Measurements from ENCODE around the gene ABHD2. TPM values are rescaled to one million over a fixed set of nuclear protein-coding genes. Genes with fewer than 3 reads are reported as not detected.

Gene ABHD2
- total RNA-seq, 6 donors from 2014 or later = 84.1 to 230 (median 174) TPM

GRCh38 chr15:89109238-89109637 is 21.0 kb downstream of the ABHD2 start:
- Histone ChIP-seq H3K4me1 (peaks cover 22 to 63% (median 42%) of the 10 kb centered on the region in 4 donors), H3K9me3 (no peaks in the 10 kb centered on the region), H3K27ac (peak overlapping the region in 1 of 4 donors; percentile 58), H3K4me3 (no peak overlapping the region), H3K27me3 (no peaks in the 10 kb centered on the region), H3K36me3 (peaks cover 0 to 8% (median 1%) of the 10 kb centered on the region in 4 donors)
- ATAC-seq (ENCODE audit: low FRiP score in 2 of 2) = no peak
- no peak for DNase-seq
- TF ChIP-seq POLR2A (IDR thresholded peaks at IDR 0.05) (no peak), EP300 (IDR thresholded peaks at IDR 0.05) (no peak), POLR2AphosphoS5 (IDR thresholded peaks at IDR 0.05) (no peak)
- TF ChIP-seq, protein P1, sequence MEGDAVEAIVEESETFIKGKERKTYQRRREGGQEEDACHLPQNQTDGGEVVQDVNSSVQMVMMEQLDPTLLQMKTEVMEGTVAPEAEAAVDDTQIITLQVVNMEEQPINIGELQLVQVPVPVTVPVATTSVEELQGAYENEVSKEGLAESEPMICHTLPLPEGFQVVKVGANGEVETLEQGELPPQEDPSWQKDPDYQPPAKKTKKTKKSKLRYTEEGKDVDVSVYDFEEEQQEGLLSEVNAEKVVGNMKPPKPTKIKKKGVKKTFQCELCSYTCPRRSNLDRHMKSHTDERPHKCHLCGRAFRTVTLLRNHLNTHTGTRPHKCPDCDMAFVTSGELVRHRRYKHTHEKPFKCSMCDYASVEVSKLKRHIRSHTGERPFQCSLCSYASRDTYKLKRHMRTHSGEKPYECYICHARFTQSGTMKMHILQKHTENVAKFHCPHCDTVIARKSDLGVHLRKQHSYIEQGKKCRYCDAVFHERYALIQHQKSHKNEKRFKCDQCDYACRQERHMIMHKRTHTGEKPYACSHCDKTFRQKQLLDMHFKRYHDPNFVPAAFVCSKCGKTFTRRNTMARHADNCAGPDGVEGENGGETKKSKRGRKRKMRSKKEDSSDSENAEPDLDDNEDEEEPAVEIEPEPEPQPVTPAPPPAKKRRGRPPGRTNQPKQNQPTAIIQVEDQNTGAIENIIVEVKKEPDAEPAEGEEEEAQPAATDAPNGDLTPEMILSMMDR (IDR thresholded peaks at IDR 0.05) = no peak
- whole genome bisulfite sequencing, 2 donors = 65 to 81% methylated on average over 3 to 4 of the region's 4 CpGs

- DNase-seq (no peak), ATAC-seq (ENCODE audit: low FRiP score in 2 of 2) (no peak)
- no peak overlapping the region for H3K27ac ChIP-seq
- H3K27me3 ChIP-seq = no peaks in the 10 kb centered on the region
- TF ChIP-seq, protein P1 (IDR thresholded peaks at IDR 0.05) = no peak
- TF ChIP-seq EP300 (IDR thresholded peaks at IDR 0.05) = no peak
- no peak for TF ChIP-seq POLR2A (IDR thresholded peaks at IDR 0.05)
- TF ChIP-seq POLR2AphosphoS5 (IDR thresholded peaks at IDR 0.05) = no peak
- H3K4me3 ChIP-seq = no peak overlapping the region
- 90 to 95% methylated on average over 8 of the region's 8 CpGs for WGBS, 2 donors
- peaks cover 0 to 13% (median 1%) of the 10 kb centered on the region in 4 donors for H3K36me3 ChIP-seq
- no peaks in the 10 kb centered on the region for H3K9me3 ChIP-seq
- H3K4me1 ChIP-seq = peaks cover 18 to 64% (median 42%) of the 10 kb centered on the region in 4 donors
Observed at GRCh38 chr15:89110060-89110459, 21.8 kb downstream of the ABHD2 start.

DNA sequence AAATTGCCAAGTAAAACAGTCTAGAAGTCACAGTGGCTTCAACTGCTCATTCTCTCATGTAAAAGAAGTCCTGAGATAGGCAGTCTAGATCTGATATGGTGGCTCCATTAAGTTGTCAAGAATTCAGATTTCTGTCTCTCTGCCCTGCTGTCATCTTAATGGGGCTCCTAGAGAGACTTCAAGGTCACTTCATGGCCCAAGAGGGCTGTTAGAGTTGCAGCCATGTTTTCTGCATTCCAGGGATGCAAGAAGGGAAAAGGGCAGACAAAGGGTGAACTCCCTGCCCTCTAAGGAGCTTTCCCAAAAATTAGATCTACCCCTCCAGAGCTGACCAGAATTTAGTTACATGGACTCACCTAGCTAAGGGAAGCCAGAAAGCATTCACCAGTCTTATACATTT is 23.1 kb downstream of the ABHD2 start:
- H3K27me3 ChIP-seq = no peaks in the 10 kb centered on the region
- peaks cover 0 to 15% (median 3%) of the 10 kb centered on the region in 4 donors for H3K36me3 ChIP-seq
- DNase-seq (no peak), ATAC-seq (ENCODE audit: low FRiP score in 2 of 2) (no peak)
- H3K4me1 ChIP-seq = peaks cover 15 to 63% (median 43%) of the 10 kb centered on the region in 4 donors
- no peak overlapping the region for H3K4me3 ChIP-seq
- H3K27ac ChIP-seq = peak overlapping the region in 1 of 4 donors; percentile 75
- TF ChIP-seq POLR2A (IDR thresholded peaks at IDR 0.05) = no peak
- TF ChIP-seq, protein P1 (IDR thresholded peaks at IDR 0.05) = no peak
- no peak for TF ChIP-seq POLR2AphosphoS5 (IDR thresholded peaks at IDR 0.05)
- H3K9me3 ChIP-seq = no peaks in the 10 kb centered on the region

DNA sequence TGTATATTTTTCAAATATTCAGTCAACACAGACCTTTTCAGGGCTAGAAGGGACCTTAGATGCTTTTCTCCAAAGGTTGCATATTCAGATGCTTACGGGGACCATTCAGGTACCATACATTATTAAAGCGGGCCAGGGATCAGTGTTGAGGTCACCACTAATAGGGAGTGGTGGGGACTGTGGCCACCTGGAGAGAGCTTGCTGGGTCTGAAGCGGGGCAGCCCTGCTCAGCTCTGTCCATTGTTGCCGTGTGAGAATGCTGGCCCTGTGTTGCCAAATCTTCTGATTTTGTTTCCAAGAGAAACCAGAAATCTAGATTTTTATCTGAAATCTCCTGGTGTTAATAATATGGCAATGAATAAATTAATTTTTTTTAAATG is 23.7 kb downstream of the ABHD2 start:
- DNase-seq (no peak), ATAC-seq (ENCODE audit: low FRiP score in 2 of 2) (no peak)
- peaks cover 17 to 63% (median 44%) of the 10 kb centered on the region in 4 donors for H3K4me1 ChIP-seq
- no peaks in the 10 kb centered on the region for H3K27me3 ChIP-seq
- 90 to 92% methylated on average over 4 of the region's 4 CpGs for WGBS, 2 donors
- peak overlapping the region in 3 of 4 donors; percentile 56 to 75 (median 58) for H3K27ac ChIP-seq
- TF ChIP-seq, protein P1 (IDR thresholded peaks at IDR 0.05) = no peak
- TF ChIP-seq POLR2AphosphoS5 (IDR thresholded peaks at IDR 0.05) (no peak), POLR2A (IDR thresholded peaks at IDR 0.05) (no peak), EP300 (IDR thresholded peaks at IDR 0.05) (no peak)
- H3K36me3 ChIP-seq = peaks cover 0 to 20% (median 8%) of the 10 kb centered on the region in 4 donors
- H3K9me3 ChIP-seq = no peaks in the 10 kb centered on the region
- H3K4me3 ChIP-seq = no peak overlapping the region

DNA sequence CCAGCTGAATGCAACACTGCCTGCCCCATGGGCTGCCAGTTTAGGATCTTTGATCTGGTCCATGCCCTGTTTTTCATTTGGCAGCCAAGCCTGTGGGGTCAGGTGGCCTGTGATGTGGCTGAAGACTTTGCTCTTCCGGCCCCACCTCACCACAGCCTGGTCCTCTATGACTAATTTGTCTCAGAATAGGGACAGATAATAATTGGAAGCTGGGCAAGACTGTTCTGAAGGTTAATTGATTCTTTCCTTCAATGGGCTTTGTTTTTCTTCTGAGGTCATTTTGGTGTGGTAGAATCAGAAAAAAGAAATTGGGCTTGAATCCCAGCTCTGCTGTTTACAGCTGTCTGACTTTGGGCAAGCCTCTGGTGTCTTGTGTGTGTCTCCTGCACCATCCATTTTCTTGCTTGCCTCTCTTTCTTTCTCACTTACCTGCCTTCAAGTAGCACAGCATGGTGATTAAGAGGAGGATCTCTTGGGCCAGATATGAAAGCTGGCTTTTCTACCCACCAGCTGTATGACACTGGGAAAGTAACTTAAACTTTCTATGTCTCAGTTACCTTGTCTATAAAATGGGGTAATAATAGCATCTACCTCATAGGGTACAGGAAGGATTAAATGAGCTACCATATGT is 24.2 kb downstream of the ABHD2 start:
- H3K4me1 ChIP-seq = peaks cover 20 to 63% (median 45%) of the 10 kb centered on the region in 4 donors
- ATAC-seq (ENCODE audit: low FRiP score in 2 of 2) (peak in 1 of 2 donors; percentile 73), DNase-seq (no peak)

More for the DNA sequence above, 24.2 kb downstream of the ABHD2 start:
- TF ChIP-seq POLR2AphosphoS5 (IDR thresholded peaks at IDR 0.05) = no peak
- TF ChIP-seq EP300 (IDR thresholded peaks at IDR 0.05) = no peak
- no peak for TF ChIP-seq POLR2A (IDR thresholded peaks at IDR 0.05)
- TF ChIP-seq, protein P1 (IDR thresholded peaks at IDR 0.05) = no peak
- H3K27ac ChIP-seq = peak overlapping the region; percentile 50 to 75 (median 57)
- H3K36me3 ChIP-seq = peaks cover 2 to 25% (median 13%) of the 10 kb centered on the region in 4 donors
- no peaks in the 10 kb centered on the region for H3K9me3 ChIP-seq
- WGBS, 2 donors = 55 to 70% methylated on average over 1 of the region's 1 CpG
- H3K27me3 ChIP-seq = no peaks in the 10 kb centered on the region
- H3K4me3 ChIP-seq = no peak overlapping the region

Measured in upper lobe of left lung (tissue), 6 donors.